ENCODE results near the gene SLFN14. TPM values are rescaled to one million over a fixed set of nuclear protein-coding genes. Genes with fewer than 3 reads are reported as not detected.
A peak's percentile ranks its signal among the peaks of the same experiment; 100 is the strongest.

The SLFN14 gene
- total and polyA plus RNA-seq, 12 donors: 0.39 TPM; not detected in 11

DNA sequence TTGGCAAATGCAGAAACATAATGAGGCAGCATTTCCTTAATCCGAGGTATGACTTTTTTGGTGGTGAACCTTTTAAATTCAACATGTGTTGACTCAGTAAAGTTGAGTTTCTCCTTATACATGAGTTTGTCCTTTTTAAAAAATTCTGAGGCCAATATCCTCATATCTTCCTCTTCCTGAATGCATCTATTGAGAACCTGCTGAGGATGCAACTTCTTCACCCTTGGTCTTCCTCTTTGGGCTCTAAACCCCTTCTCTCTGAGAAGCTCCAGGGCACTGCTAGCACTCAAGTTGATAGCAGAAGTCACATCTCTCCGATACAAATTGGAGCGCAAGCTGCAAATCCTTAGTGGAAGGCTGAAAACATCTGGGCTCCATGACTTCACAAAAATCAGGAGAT, 3.3 kb downstream of the SLFN14 start:
- Histone ChIP-seq H3K4me3 (no peak overlapping the region), H3K4me1 (replicated peaks in 1 of 2) (no peaks in the 10 kb centered on the region), H3K27me3 (peaks cover 5% of the 10 kb centered on the region), H3K36me3 (replicated peaks in 1 of 2) (no peaks in the 10 kb centered on the region), H3K27ac (no peak overlapping the region), H3K9me3 (replicated peaks in 1 of 3) (no peaks in the 10 kb centered on the region)
- intact Hi-C loops (cut with DNase I): no loop called here
- DNase-seq: no peak
- TF ChIP-seq POLR2A (IDR thresholded peaks at IDR 0.05): no peak
- TF ChIP-seq, protein P1, sequence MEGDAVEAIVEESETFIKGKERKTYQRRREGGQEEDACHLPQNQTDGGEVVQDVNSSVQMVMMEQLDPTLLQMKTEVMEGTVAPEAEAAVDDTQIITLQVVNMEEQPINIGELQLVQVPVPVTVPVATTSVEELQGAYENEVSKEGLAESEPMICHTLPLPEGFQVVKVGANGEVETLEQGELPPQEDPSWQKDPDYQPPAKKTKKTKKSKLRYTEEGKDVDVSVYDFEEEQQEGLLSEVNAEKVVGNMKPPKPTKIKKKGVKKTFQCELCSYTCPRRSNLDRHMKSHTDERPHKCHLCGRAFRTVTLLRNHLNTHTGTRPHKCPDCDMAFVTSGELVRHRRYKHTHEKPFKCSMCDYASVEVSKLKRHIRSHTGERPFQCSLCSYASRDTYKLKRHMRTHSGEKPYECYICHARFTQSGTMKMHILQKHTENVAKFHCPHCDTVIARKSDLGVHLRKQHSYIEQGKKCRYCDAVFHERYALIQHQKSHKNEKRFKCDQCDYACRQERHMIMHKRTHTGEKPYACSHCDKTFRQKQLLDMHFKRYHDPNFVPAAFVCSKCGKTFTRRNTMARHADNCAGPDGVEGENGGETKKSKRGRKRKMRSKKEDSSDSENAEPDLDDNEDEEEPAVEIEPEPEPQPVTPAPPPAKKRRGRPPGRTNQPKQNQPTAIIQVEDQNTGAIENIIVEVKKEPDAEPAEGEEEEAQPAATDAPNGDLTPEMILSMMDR (IDR thresholded peaks at IDR 0.05): no peak
- 65 to 84% (median 72%) methylated on average over 3 of the region's 3 CpGs for WGBS, 4 donors

DNA sequence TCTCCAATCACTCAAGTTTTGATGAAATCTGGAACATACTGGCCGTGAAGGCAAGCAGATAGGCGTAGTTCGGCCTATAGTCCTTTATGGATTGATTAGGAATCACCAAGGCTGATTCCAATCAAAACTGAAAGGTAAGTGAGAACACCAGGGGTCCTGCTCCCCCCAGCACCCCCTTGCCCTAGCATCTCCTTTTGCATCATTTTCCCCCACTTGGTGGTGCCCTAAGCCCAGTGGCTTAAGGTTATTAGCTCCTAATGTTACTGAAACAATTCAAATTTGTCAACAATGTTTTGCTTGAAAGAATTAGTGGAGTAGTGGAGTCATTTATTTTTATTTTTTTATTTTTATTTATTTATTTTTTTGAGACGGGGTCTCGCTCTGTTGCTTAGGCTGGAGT, 4.9 kb downstream of the SLFN14 start:
- H3K4me3 ChIP-seq: no peak overlapping the region
- H3K27me3 ChIP-seq: peaks cover 5% of the 10 kb centered on the region
- WGBS, 4 donors: 66 to 76% (median 72%) methylated on average over 5 of the region's 5 CpGs
- H3K36me3 ChIP-seq (replicated peaks in 1 of 2): no peaks in the 10 kb centered on the region
- TF ChIP-seq, protein P1 (IDR thresholded peaks at IDR 0.05): peak in 3 of 6 experiments; percentile 4 to 31 (median 21)
- no peak for TF ChIP-seq POLR2A (IDR thresholded peaks at IDR 0.05)
- H3K9me3 ChIP-seq (replicated peaks in 1 of 3): no peaks in the 10 kb centered on the region
- H3K4me1 ChIP-seq (replicated peaks in 1 of 2): no peaks in the 10 kb centered on the region
- DNase-seq: no peak
- no peak overlapping the region for H3K27ac ChIP-seq
- intact Hi-C loops (cut with DNase I): no loop called here

DNA sequence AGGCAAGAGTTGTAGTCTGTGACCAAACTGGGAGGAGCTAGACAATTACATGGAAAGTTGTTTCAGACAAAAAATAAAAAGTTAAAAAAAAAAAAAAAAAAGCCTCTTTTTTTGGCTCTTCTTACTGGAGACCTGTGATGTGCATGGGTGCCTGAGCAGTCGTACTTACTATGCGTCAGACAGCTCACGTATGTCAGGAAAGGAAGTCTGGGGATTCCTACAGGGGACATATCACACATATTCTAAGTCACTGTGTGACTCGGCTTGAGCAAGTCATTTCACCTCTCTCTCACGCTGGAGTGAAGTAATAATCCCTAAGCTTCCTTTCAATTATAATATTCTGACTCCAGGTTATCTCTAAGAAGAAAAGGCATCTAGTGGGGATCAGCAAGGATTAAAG, 6.0 kb downstream of the SLFN14 start:
- H3K36me3 ChIP-seq (replicated peaks in 1 of 2): no peaks in the 10 kb centered on the region
- H3K27ac ChIP-seq: no peak overlapping the region
- no peaks in the 10 kb centered on the region for H3K4me1 ChIP-seq (replicated peaks in 1 of 2)
- TF ChIP-seq POLR2A (IDR thresholded peaks at IDR 0.05): no peak
- TF ChIP-seq, protein P1 (IDR thresholded peaks at IDR 0.05): no peak
- peaks cover 5% of the 10 kb centered on the region for H3K27me3 ChIP-seq
- H3K4me3 ChIP-seq: no peak overlapping the region
- 59 to 74% (median 66%) methylated on average over 5 of the region's 5 CpGs for WGBS, 4 donors
- intact Hi-C loops (cut with DNase I): no loop called here
- no peaks in the 10 kb centered on the region for H3K9me3 ChIP-seq (replicated peaks in 1 of 3)
- DNase-seq: no peak

DNA sequence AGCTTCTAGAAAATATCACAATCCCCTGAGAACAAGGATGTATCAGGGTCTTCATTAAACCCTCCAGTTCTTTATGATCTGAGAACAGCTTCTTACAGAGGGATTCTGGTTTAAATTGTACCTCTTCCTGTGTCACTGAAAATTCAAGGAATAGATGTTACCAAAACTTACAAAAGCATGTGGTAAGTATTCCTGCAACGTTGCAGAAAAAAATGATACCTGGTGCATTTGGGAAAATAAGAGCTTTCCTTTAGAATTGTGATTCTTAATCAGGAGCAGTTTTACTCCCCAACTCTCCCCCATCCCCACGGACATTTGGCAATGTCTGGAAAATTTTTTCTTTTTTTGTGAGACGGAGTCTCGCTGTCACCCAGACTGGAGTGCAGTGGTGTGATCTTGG, 7.3 kb downstream of the SLFN14 start:
- Histone ChIP-seq H3K36me3 (replicated peaks in 1 of 2) (no peaks in the 10 kb centered on the region), H3K4me3 (no peak overlapping the region), H3K4me1 (replicated peaks in 1 of 2) (no peaks in the 10 kb centered on the region), H3K27ac (no peak overlapping the region), H3K27me3 (no peaks in the 10 kb centered on the region), H3K9me3 (replicated peaks in 1 of 3) (no peaks in the 10 kb centered on the region)
- intact Hi-C loops (cut with DNase I): no loop called here
- 72 to 77% (median 75%) methylated on average over 4 of the region's 4 CpGs for WGBS, 4 donors
- no peak for TF ChIP-seq POLR2A (IDR thresholded peaks at IDR 0.05)
- TF ChIP-seq, protein P1 (IDR thresholded peaks at IDR 0.05): no peak
- no peak for DNase-seq
